Raji (cell line): ENCODE data around the gene XCL1.

Source experiments
- POLR2A ChIP-seq: IDR thresholded peaks from 2 replicates; pipeline ENCODE4 v1.6.1; 2011; ENCODE audit warnings: low read depth, low read length, control low read depth; ENCODE audit not compliant: insufficient read depth

The XCL1 gene

DNA sequence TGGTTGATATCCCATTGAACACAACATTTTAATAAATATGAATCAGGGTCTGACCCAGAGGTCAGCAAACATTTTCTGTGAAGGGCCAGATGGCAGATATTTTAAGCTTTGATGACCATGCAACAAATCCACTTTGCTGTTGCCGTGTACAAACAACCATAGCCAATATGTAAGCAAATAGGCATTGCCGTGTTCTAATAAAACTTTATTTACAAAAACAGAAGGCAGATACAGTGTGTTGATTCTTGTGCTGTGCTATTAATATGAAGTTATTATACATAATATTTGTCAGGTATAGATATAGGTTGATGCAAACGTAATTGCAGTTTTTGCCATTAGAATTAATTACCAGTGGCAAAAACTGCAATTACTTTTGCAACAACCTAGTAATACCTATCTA is 8.8 kb upstream of the XCL1 start:
- TF ChIP-seq POLR2A = no peak

DNA sequence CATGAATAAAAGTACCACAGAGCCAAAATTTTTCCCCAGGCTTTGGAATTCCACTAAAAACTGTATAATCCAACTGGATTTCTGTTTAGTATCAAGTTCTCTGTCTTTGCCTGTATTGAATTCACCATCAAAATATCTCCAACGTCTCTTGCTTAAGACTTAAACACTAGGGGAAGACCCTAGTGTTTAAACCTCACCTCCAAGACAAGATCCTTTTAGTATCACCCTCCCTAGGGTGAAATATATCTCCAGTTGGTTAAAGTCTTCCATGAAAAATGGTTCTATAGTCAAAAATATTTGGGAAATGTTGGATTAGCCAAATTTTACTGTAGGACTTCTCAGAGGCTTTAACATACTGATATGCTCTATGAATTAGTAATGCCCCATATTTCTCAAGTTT is 8.1 kb upstream of the XCL1 start:
- no peak for TF ChIP-seq POLR2A

DNA sequence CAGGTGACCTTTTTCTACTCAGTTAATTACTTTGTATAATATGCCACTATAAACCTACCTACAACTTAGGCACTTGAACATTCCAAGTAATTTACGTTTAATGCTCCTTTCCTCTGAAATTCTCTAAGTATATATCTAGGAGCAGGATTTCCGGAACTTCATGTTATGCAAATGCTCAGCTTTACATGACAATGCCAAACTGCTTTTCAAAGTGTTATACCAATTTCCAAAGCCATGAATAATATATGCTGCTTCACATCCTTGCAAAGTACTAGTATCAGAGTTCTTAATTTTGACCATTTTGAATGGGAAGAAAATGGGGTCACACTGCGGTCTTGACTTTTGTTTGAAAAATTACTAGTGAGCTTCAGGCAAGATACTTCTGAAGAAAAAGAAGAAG is 5.8 kb upstream of the XCL1 start:
- TF ChIP-seq POLR2A = no peak

DNA sequence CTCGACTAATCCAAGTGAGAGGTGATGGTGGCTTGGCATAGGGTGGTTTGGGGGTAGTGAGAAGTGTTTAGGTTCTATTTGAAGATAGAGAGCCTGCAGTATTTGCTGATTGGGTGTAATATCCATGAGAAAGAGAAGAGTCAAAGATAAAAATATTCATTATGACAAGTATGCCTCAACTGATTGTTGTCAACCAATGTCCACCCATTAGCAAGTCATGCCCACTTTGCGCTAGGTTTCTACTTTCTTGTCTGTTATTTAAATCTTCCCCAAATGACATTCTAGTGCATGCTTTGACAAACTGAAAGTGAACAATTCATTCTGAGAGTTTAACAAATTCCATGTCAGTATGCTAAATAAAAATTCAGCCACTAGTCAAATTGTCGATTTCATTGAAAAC is 3.8 kb upstream of the XCL1 start:
- no peak for TF ChIP-seq POLR2A

DNA sequence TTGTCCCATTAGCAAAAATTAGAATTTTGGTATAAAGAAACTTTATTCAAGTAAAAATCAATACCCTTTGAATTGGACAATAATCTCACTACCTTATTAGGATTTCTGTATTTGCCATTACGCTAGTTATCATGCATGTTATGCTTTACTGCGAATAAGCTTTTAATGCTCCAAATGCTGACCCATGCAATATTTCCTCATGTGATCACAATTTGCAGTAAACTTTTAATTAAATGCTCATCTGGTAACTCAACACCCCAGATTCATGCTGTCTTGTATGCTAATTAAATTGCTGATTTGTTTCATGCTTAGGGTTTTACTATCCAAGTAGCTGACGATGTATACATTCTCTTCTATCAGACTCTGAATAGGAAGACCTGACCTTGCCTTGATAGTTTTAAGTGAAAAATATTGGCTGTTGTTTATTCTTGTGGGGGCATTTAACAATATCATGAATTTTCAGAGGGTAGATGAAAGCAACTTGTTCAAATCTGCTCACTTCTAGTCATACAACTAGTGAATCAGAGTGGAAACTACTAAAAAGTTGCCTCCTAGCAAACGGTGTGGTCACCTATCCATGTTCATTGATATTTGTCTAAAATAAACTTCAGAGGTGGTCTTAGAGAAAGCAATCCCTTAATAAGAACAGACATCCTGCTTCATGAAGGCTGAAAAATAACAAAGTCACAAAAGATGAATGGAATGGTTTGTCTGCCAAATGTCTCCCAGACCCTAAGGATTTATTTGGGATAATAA is 5.6 kb downstream of the XCL1 start:
- TF ChIP-seq POLR2A = no peak

DNA sequence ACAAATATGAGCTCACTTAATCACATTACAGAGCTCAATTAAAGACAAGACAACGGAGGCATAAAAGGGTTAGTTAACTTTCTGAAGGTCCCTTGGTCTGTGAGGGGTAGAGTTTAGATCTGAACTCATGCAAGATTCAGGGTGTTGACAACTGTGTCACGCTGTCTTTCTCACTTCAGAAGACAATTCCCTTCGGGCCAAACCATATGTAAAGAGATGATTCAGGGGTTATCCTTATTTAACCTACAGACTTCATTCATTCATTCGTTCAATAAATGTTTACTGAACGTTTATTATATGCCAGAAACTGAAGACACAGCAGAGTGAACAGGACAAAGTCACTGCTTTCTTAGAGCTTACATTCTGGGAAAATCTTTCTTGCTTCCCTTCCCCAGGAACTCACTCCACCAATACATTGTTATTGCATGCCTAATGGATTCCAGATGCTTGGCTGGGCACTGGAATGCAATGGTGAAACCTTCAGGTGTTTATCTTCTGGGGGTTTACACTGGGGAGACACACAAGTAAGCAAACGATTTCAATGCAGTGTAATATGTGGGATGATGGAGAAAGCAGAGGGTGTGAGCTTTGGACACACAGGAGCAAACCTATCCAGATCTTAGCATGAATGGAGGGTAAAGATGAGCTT is 6.4 kb downstream of the XCL1 start:
- TF ChIP-seq POLR2A = no peak

DNA sequence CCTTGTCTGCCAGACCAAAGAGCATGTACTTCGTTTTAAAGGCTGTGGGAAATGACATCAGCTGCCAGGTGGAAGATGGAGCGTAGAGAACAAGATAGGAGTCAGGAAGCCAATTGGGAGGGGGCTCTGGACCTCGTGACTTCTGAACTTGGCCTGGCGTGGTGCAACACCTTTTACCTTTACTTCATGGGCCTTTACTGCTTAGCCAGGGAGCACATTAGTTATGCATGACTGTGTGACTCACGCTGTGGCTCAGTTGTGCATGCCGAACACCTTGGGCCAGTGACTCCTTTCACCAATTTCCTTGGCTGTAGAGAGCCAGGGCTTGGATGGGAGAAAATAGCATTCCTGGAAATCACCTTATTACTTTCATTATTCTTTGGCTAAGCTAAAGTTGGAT is 7.2 kb downstream of the XCL1 start:
- TF ChIP-seq POLR2A = no peak

DNA sequence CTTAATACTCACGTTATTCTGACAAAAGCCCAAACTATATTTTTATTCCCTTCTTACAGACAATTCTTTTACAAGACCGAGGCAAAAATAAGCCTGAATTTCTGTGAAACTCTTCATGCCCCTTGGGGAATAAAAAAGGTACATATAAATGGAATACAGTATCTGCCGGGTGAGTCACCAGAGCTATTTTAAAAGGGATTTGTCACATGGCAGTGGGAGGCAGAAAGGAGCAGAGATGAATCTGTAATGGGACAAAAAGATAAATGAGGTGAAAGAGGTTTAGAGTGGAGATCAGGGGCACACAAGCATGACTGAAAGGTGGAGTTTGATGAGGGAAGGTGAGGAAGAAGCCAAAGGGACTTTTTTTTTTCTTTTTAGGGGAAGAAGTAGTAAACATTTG is 8.8 kb downstream of the XCL1 start:
- no peak for TF ChIP-seq POLR2A

DNA sequence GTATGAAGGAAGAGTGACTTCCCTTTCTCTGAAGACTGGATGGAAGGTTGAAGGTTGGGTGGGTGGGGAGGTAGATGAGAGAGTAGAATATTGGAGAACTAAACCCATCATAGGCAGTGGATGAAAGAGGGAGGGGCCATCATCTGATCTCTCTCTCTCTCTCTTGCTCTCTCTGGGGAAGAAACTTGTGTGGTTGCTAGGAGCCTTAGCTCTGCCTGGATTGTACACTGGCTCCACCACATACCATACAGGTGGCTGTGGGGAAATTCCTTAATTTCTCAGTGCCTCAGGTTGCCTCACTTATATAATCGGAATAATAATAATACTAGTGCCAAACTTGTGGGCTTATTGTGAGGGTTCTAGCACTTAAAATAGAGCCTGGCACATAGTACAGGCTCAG is 9.5 kb downstream of the XCL1 start:
- no peak for TF ChIP-seq POLR2A

DNA sequence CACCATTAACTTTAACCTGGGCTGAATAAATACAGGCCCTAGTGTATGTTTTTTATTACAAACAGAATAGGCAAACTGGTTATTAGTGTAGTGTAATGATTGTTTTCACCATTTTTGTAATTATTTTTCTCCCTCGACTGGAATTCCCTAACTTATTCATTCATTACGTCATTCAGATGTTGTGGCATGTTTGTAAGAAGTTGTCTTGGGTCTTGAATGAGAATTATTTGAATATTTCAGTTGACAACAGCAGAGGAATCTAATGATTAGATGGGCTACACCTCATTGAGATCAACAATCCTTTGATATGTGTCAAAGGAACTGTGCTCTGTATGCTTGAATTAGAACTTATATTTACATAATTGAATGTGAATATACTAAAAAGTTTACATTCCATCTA is 12.8 kb downstream of the XCL1 start:
- no peak for TF ChIP-seq POLR2A

DNA sequence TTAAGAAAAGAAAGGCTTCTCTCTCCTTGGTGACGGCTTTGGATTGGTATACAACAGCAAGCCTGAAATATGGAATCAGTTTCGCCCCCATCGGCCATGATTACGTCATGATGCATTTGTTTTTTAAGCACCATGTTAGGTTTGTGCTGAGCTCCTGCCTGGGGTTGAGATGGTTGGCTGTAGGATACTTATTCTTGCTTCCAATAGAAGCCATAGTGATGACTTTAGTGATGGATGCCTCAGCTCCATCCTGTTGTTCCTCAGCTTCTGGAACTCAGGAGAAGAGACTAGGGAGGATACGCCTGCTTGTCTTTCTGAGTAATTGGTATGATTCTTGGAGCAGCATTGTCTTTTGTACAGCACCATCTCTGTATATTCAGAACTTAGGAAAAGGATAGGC is 14.7 kb downstream of the XCL1 start:
- TF ChIP-seq POLR2A = no peak

DNA sequence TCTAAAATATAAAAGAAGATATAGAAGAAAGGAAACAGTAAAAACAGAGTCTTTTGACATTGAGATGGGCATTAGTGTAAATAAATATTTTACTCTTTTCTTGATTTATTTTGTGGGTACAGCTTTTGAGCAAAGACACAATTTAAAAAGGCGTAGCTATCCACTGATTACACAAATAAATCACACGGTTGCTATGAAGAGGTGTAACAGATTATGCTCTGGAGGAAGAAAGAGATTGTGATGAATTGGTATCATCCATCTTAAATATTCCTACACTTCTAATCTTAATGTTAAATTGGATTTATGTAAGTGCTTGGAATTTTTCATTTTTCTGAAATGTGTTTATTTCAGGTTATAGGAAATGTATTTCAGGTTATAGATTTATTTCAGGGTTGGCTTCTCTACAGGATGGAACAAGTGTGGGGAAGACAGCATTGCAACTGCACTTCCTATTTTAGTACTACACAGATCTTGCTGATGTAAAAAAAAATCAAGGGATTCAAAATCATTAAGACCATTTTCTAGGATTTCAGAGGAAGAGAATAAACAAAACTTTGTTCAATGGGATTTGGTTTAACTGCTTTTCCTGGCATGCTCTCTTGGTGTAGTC is 15.3 kb downstream of the XCL1 start:
- TF ChIP-seq POLR2A = no peak

DNA sequence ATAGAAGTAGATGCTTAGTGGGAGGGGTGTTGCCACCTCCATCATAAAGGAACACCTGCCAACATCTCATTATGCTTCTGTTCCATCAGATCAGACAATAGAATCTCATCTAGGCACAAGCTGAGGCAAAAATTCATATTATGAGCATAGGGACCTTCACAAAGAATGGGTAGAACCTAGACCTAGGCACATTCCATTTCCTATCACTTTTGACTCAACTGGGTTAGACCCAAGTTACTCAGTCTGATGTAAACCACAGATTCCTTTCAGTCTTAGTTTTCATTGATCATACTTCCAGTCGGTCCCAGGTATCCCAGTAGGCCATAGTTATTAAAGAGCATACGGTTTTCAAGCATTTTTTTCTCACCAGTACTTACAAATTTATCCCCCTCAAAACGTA is 21.7 kb downstream of the XCL1 start:
- no peak for TF ChIP-seq POLR2A

DNA sequence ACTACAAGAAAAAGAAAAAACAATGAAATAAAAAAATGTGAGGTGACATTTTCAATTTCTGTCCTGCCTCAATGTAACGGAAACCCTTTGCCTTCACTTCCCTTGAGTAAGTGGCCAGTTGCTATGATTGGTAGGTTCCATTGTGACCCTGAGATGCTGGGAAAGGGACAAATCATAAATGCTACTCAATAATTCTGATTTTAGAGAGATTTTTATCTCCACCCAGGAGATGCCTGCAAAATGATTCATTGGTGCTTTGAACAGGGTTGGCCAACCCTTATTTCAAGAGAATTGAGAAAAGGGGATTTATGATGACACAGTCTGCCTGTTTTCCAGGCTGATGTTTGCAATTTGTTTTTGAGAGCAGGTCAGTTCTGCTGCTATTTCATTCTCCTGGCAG is 22.5 kb downstream of the XCL1 start:
- no peak for TF ChIP-seq POLR2A

DNA sequence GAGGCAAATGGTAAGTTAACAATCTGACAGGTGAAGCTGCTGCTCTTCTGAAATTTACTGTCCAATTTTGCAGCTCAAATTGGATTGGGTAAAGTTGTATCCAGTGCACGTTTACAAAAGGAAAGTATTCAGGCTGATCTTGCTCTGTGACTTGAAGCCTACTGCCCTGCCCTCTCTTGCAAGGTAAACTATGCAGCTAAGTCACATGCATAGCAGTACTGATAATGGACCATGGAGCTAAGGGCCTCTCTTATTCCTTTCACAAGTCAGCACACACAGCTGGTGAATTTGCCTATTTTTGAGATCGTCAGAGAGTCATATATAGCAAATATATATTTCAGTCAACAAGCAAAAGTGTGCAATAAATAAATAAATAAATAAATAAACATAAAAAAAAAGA is 23.2 kb downstream of the XCL1 start:
- no peak for TF ChIP-seq POLR2A

DNA sequence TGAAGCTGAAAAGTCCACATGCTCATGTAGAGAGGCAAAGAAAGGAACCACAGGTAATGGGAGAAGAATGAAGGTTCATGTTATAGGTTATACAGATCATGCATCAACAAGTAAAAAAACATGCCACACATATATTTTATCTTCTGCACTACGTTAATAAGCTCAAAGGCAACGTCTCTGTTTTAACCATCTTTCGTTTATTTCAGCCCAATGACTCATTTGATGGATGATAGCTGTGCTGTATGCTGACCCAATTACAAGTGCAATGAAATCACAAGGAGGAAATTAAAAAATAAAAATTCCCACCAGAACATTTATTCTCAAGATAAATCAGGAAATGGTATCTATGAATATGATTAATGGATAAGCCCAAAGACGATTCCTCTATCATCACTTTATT is 24.6 kb downstream of the XCL1 start:
- no peak for TF ChIP-seq POLR2A
